PFSK-1 (cell line): ENCODE data around the gene BRMS1L.

Experiments
- FOXP2 ChIP-seq: optimal IDR thresholded peaks from 2 replicates; pipeline ENCODE3; 2011; ENCODE audit warnings: borderline replicate concordance, control low read depth, inconsistent platforms; ENCODE audit not compliant: insufficient read depth; ENCODE audit errors: extremely low read length, extremely low read depth
- POLR2AphosphoS5 ChIP-seq: IDR thresholded peaks from 2 replicates; pipeline ENCODE4 v1.6.1; 2012; ENCODE audit warnings: low read depth, mild to moderate bottlenecking, control low read depth, low read length, moderate library complexity
- REST ChIP-seq, 2 experiments: IDR thresholded peaks; 2 replicates each; pipeline versions ENCODE4 v1.6.1 to v1.8.0; 2011 to 2012; ENCODE audit warnings: low read depth in 2 of 2, low read length in 2 of 2, control low read depth in 1 of 2, inconsistent platforms in 1 of 2, mild to moderate bottlenecking in 1 of 2, moderate library complexity in 1 of 2; ENCODE audit not compliant: insufficient read depth in 1 of 2
- SIN3A ChIP-seq: IDR thresholded peaks from 2 replicates; pipeline ENCODE4 v1.6.1; 2012; ENCODE audit warnings: mild to moderate bottlenecking, low read length, moderate library complexity, borderline replicate concordance; ENCODE audit not compliant: insufficient read depth
- TAF1 ChIP-seq: IDR thresholded peaks from 2 replicates; pipeline ENCODE4 v1.6.1; 2012; ENCODE audit warnings: low read length, control low read depth, borderline replicate concordance; ENCODE audit not compliant: insufficient read depth

BRMS1L gene

DNA sequence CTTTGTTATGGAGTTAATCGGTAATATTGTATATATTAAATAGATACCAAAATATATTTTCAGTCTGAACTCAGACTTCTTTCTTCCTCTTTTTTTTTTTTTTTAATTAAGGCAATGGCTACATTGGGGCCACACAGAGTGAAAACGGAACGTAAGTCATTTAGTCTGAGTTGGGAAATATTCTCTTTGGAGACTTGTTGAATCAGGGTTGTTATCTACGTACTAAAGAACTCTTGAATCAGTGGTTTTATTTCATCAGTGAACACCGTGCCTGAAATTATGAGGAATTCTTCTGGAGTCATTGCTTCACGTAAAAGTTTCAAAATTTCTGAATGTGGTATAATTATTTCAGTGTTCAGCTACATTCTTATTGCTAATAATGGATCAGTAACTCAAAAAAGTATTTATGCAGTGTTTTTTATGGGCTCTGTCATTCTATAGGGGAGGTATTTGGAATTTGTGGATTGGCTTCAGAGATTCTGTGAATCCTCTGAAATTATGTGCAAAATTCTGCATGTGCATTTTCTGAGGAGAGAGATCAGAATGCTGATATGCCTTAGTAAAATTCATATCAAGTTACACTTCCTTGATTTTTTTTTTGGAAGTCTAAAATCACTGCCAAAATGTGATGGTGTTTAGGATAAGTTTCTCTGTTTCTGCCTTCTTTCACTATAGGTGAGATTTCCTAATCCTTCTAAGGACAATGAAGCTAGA, 39.6 kb downstream of the BRMS1L start:
- TF ChIP-seq SIN3A = no peak
- TF ChIP-seq FOXP2 = no peak
- no peak for TF ChIP-seq REST (IDR thresholded peaks at IDR 0.05; ENCODE audit: insufficient read depth in 1 of 2, low read depth in 2 of 2, low read length in 2 of 2)
- no peak for TF ChIP-seq POLR2AphosphoS5
- TF ChIP-seq TAF1 = no peak

GRCh38 chr14:35866595-35867279, 40.6 kb downstream of the BRMS1L start:
- TF ChIP-seq POLR2AphosphoS5 (no peak), FOXP2 (no peak), TAF1 (no peak), REST (IDR thresholded peaks at IDR 0.05; ENCODE audit: insufficient read depth in 1 of 2, low read depth in 2 of 2, low read length in 2 of 2) (no peak), SIN3A (no peak)

- no peak for TF ChIP-seq POLR2AphosphoS5
- no peak for TF ChIP-seq REST (IDR thresholded peaks at IDR 0.05; ENCODE audit: insufficient read depth in 1 of 2, low read depth in 2 of 2, low read length in 2 of 2)
Measured at GRCh38 chr14:35867280-35867629, 41.1 kb downstream of the BRMS1L start.

- TF ChIP-seq REST (IDR thresholded peaks at IDR 0.05; ENCODE audit: insufficient read depth in 1 of 2, low read depth in 2 of 2, low read length in 2 of 2) = no peak
- TF ChIP-seq POLR2AphosphoS5 = no peak
- TF ChIP-seq FOXP2 = no peak
- no peak for TF ChIP-seq TAF1
- TF ChIP-seq SIN3A = no peak
Measured at GRCh38 chr14:35875296-35875695, 49.2 kb downstream of the BRMS1L start.

DNA sequence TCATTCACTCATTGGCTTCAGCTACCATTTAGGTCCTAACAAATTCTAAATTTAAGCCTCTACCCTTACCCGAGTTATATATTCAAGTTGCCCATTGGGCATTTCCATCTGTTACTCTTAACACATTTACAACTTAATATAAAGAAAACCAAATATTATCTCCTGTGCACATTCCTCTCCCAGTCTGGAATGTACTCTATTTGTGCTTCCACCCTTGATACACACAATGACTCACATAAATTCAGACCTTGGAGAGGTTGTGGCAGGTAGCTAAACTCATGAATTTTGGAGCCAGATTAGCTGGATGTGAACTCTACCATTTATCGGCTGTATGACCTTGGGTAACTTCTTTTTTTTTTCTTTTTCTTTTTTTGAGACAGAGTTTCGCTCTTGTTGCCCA, 51.1 kb downstream of the BRMS1L start:
- TF ChIP-seq TAF1 (no peak), FOXP2 (no peak), REST (IDR thresholded peaks at IDR 0.05; ENCODE audit: insufficient read depth in 1 of 2, low read depth in 2 of 2, low read length in 2 of 2) (no peak), POLR2AphosphoS5 (no peak), SIN3A (no peak)
